K562 (cell line): Measurements from ENCODE around the gene MDP1. TPM values are rescaled to one million over a fixed set of nuclear protein-coding genes. Genes with fewer than 3 reads are reported as not detected.

ENCODE experiments used
- CREB5 ChIP-seq: fragments of 250-450 bp; sonication (Bioruptor Pico); IDR thresholded peaks from 2 replicates; pipeline ENCODE4 v1.5.0; 2020; ENCODE audit warnings: mild to moderate bottlenecking
- FOXO4 ChIP-seq: fragments of 450-650 bp; formaldehyde crosslinking; IDR thresholded peaks from 2 replicates; pipeline ENCODE4 v1.4.0; 2020; ENCODE audit warnings: mild to moderate bottlenecking, moderate library complexity
- JUN ChIP-seq, 2 experiments: sonication (generic) in 1 of 2; formaldehyde crosslinking in 1 of 2; IDR thresholded peaks; 2 replicates each; pipeline versions ENCODE4 v1.6.1 to v1.8.0; 2012 to 2022; ENCODE audit warnings: borderline replicate concordance in 2 of 2, mild to moderate bottlenecking in 2 of 2, improper control_type of control experiment in 1 of 2, low read depth in 1 of 2, low read length in 1 of 2, missing genetic modification reagents in 1 of 2
- MAFK ChIP-seq: IDR thresholded peaks from 2 replicates; pipeline ENCODE4 v1.6.1; 2011; ENCODE audit warnings: low read length, improper control_type of control experiment
- NKRF ChIP-seq: fragments of 450-650 bp; IDR thresholded peaks from 2 replicates; pipeline ENCODE4 v1.6.1; 2016; ENCODE audit warnings: borderline replicate concordance
- POLR2AphosphoS2 ChIP-seq: IDR thresholded peaks from 2 replicates; pipeline ENCODE4 v1.6.1; 2012; ENCODE audit warnings: low read length, improper control_type of control experiment
- RAD21 ChIP-seq, 2 experiments: fragments of 250-450 bp in 1 of 2; fragments of 450-650 bp in 1 of 2; sonication (Bioruptor Pico) in 1 of 2; formaldehyde crosslinking in 1 of 2; IDR thresholded peaks in 1 of 2; conservative IDR thresholded peaks in 1 of 2; 2 replicates each; pipeline versions ENCODE4 v1.4.0 to v1.8.0; 2020 to 2022; ENCODE audit warnings: mild to moderate bottlenecking in 2 of 2, moderate library complexity in 1 of 2
- THRB ChIP-seq: fragments of 450-650 bp; formaldehyde crosslinking; conservative IDR thresholded peaks from 2 replicates; pipeline ENCODE4 v1.4.0; 2022; ENCODE audit warnings: mild to moderate bottlenecking, missing genetic modification characterization
- VEZF1 ChIP-seq: fragments of 200-800 bp; sonication (Bioruptor generic); IDR thresholded peaks from 2 replicates; pipeline ENCODE4 v1.6.1; 2017; ENCODE audit warnings: missing genetic modification characterization, missing compliant biosample characterization
- ZBTB12 ChIP-seq: fragments of 250-450 bp; sonication (Bioruptor Pico); IDR thresholded peaks from 2 replicates; pipeline ENCODE4 v1.4.0; 2020
- ZBTB43 ChIP-seq: sonication (generic); formaldehyde crosslinking; IDR thresholded peaks from 2 replicates; pipeline ENCODE4 v1.8.0; 2023; ENCODE audit warnings: mild to moderate bottlenecking, missing genetic modification reagents
- ZNF316 ChIP-seq: fragments of 450-650 bp; IDR thresholded peaks from 2 replicates; pipeline ENCODE4 v1.6.1; 2016
- polyA plus RNA-seq, 8 experiments: library from polyadenylated mRNA; depleted of rRNA in 4 of 8; stranded (reverse) in 5 of 8; unstranded in 3 of 8; fragments of >200 nt; fragmentation: Nextera tagmentation in 2 of 8; fragmentation: Illumina TruSeq in 1 of 8; extraction: Ambion mirVana in 2 of 8; extraction: Trizol in 1 of 8; gene quantifications; 2 replicates each; pipeline versions ENCODE4 v1.2.1 to v1.2.3, GENCODE V29; 2011 to 2014; ENCODE audit warnings: inconsistent platforms in 1 of 8, missing spikeins in 1 of 8
- total RNA-seq, 7 experiments: library from RNA; depleted of rRNA in 6 of 7; stranded (reverse); fragments of >200 nt in 6 of 7; fragmentation: Illumina TruSeq in 2 of 7; extraction: Trizol in 2 of 7; gene quantifications; 2 replicates each; pipeline versions ENCODE4 v1.2.1 to v1.2.3, GENCODE V29; 2011 to 2021; ENCODE audit warnings: low replicate concordance in 1 of 7

MDP1 gene
- total and polyA plus RNA-seq, 9 of the 15 experiments (the other 6 are each of a cell fraction or from before 2014, with no cell fraction given), result 2.7 to 29.6 (median 11.0) TPM

- TF ChIP-seq THRB (CRISPR knock-in tag) (0 out of 2 replicates have a peak, but pooled peaks have one; percentile 24), POLR2AphosphoS2 (peak; percentile 80; the same call in 1 of the 2 replicates), RAD21 (CRISPR knock-in tag; conservative IDR thresholded peaks at IDR 0.05 in 1 of 2, IDR thresholded peaks at IDR 0.05 in 1 of 2) (0 out of 4 replicates have a peak, but pooled peaks of 1 of the 2 experiments have one; percentile 6), MAFK (peak; percentile 8; the same call in 1 of the 2 replicates), ZBTB12 (CRISPR knock-in tag) (peak; percentile 94), ZNF316 (peak; percentile 10; the same call in 1 of the 2 replicates), NKRF (peak; percentile 90), FOXO4 (no peak), VEZF1 (CRISPR knock-in tag) (peak; percentile 54), ZBTB43 (CRISPR knock-in tag) (no peak), JUN (IDR thresholded peaks at IDR 0.05; ENCODE audit: borderline replicate concordance, low read depth, low read length) (no peak), JUN (CRISPR knock-in tag; IDR thresholded peaks at IDR 0.05; ENCODE audit: borderline replicate concordance) (no peak), CREB5 (CRISPR knock-in tag) (no peak)
Measured at GRCh38 chr14:24212924-24213865, 2.7 kb downstream of the MDP1 start, which contains the start of gene CHMP4A (continued).
